ENCODE measurements around the gene DNAJC24.

DNA sequence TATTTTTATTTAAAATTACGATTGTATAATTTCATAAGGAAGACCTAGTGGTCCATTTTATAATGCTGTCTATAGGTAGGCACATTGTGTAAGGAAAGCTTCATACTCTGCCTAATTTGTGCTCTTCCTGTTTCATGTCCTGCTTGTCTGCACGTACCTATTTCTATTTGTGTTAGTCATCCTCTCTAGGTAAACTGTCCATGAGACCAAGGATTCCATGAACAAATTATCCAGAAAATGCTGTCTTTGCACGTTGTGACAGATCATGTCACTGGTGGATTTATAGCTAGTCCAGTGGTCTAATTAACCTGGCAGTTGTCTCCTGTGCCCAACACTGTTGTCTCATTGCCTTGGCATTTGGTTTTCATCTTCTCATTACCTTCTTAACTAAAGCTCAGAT, 44.7 kb downstream of the DNAJC24 start:
- no peak for TF ChIP-seq SP1 (IDR thresholded peaks at IDR 0.05)
- TF ChIP-seq TARDBP (IDR thresholded peaks at IDR 0.05), result no peak
